Liver (tissue), 9 donors: Measurements from ENCODE around the gene PIEZO2. TPM values are rescaled to one million over a fixed set of nuclear protein-coding genes. Genes with fewer than 3 reads are reported as not detected.

ENCODE experiments used
- DNase-seq: peaks from one replicate; pipeline ENCODE4 v3.0.0-alpha.2; 2017; ENCODE audit warnings: low spot score
- H3K27ac ChIP-seq, 2 donors: one replicate each; pipeline ENCODE4 v1.7.0; 2013; ENCODE audit warnings: inconsistent platforms in 2 of 2, low read length in 2 of 2, control low read depth in 1 of 2, low read depth in 1 of 2, mild to moderate bottlenecking in 1 of 2
- H3K27me3 ChIP-seq, 4 donors: one replicate each; pipeline versions ENCODE4 v1.6.1 to v1.7.0; 2013; ENCODE audit warnings: low read length in 3 of 4, inconsistent platforms in 1 of 4, mild to moderate bottlenecking in 1 of 4, moderate library complexity in 1 of 4; ENCODE audit not compliant: control insufficient read depth in 4 of 4, insufficient read depth in 4 of 4
- H3K36me3 ChIP-seq, 4 donors: one replicate each; pipeline versions ENCODE4 v1.6.1 to v1.7.0; 2013; ENCODE audit warnings: low read length in 3 of 4, mild to moderate bottlenecking in 3 of 4, low read depth in 1 of 4, moderate library complexity in 1 of 4; ENCODE audit not compliant: control insufficient read depth in 4 of 4, insufficient read depth in 3 of 4
- H3K4me1 ChIP-seq, 4 donors: one replicate each; pipeline versions ENCODE4 v1.6.1 to v1.7.0; 2013; ENCODE audit warnings: low read length in 3 of 4, mild to moderate bottlenecking in 3 of 4, moderate library complexity in 1 of 4; ENCODE audit not compliant: control insufficient read depth in 4 of 4, insufficient read depth in 4 of 4
- H3K4me3 ChIP-seq, 3 donors: one replicate each; pipeline versions ENCODE4 v1.6.1 to v1.7.0; 2013; ENCODE audit warnings: low read length in 3 of 3, control low read depth in 1 of 3, low read depth in 1 of 3, mild to moderate bottlenecking in 1 of 3
- H3K9ac ChIP-seq, 2 donors: one replicate each; pipeline ENCODE4 v1.7.0; 2013; ENCODE audit warnings: low read length in 2 of 2, mild to moderate bottlenecking in 2 of 2, moderate library complexity in 2 of 2, control low read depth in 1 of 2, low read depth in 1 of 2
- H3K9me3 ChIP-seq, 4 donors: one replicate each; pipeline versions ENCODE4 v1.6.1 to v1.7.0; 2013; ENCODE audit warnings: low read length in 3 of 4; ENCODE audit not compliant: control insufficient read depth in 4 of 4
- ATF3 ChIP-seq: IDR thresholded peaks from 2 replicates; pipeline ENCODE4 v1.6.1; 2016; ENCODE audit warnings: antibody characterized with exemption
- CTCF ChIP-seq: fragments of 150-350 bp; IDR thresholded peaks from 2 replicates; pipeline ENCODE4 v1.5.1; 2017; ENCODE audit warnings: improper control_type of control experiment, low read depth, low read length; ENCODE audit not compliant: missing input control
- EGR1 ChIP-seq, 2 donors: IDR thresholded peaks; 2 replicates each; pipeline ENCODE4 v1.6.1; 2016 to 2018; ENCODE audit warnings: antibody characterized with exemption in 2 of 2, low read depth in 2 of 2
- FOXA1 ChIP-seq: IDR thresholded peaks from 2 replicates; pipeline ENCODE4 v1.6.1; 2016; ENCODE audit warnings: antibody characterized with exemption
- FOXA2 ChIP-seq: IDR thresholded peaks from 2 replicates; pipeline ENCODE4 v1.6.1; 2016; ENCODE audit warnings: antibody characterized with exemption
- GABPA ChIP-seq, 2 donors: IDR thresholded peaks in 1 of 2; conservative IDR thresholded peaks in 1 of 2; 2 replicates each; pipeline ENCODE4 v1.6.1; 2016; ENCODE audit warnings: antibody characterized with exemption in 2 of 2, mild to moderate bottlenecking in 1 of 2, moderate library complexity in 1 of 2
- HNF4A ChIP-seq, 2 donors: conservative IDR thresholded peaks; 2 replicates each; pipeline ENCODE4 v1.6.1; 2016; ENCODE audit warnings: antibody characterized with exemption in 2 of 2, mild to moderate bottlenecking in 2 of 2
- HNF4G ChIP-seq: IDR thresholded peaks from 2 replicates; pipeline ENCODE4 v1.6.1; 2016; ENCODE audit warnings: antibody characterized with exemption
- JUND ChIP-seq, 2 donors: IDR thresholded peaks; 2 replicates each; pipeline ENCODE4 v1.6.1; 2016; ENCODE audit warnings: antibody characterized with exemption in 2 of 2
- MAX ChIP-seq: IDR thresholded peaks from 2 replicates; pipeline ENCODE4 v1.6.1; 2016; ENCODE audit warnings: antibody characterized with exemption
- NR2F2 ChIP-seq: IDR thresholded peaks from 2 replicates; pipeline ENCODE4 v1.6.1; 2016; ENCODE audit warnings: antibody characterized with exemption
- RAD21 ChIP-seq, 2 donors: IDR thresholded peaks; 2 replicates each; pipeline ENCODE4 v1.6.1; 2016; ENCODE audit warnings: antibody characterized with exemption in 2 of 2, mild to moderate bottlenecking in 2 of 2
- REST ChIP-seq: IDR thresholded peaks from 2 replicates; pipeline ENCODE4 v1.6.1; 2016; ENCODE audit warnings: antibody characterized with exemption, mild to moderate bottlenecking
- RXRA ChIP-seq, 2 donors: IDR thresholded peaks; 2 replicates each; pipeline ENCODE4 v1.6.1; 2017 to 2018; ENCODE audit warnings: antibody characterized with exemption in 2 of 2, mild to moderate bottlenecking in 1 of 2
- SP1 ChIP-seq: IDR thresholded peaks from 2 replicates; pipeline ENCODE4 v1.6.1; 2018; ENCODE audit warnings: antibody characterized with exemption, mild to moderate bottlenecking
- TAF1 ChIP-seq: conservative IDR thresholded peaks from 2 replicates; pipeline ENCODE4 v1.6.1; 2016; ENCODE audit warnings: antibody characterized with exemption, mild to moderate bottlenecking
- YY1 ChIP-seq: IDR thresholded peaks from 2 replicates; pipeline ENCODE4 v1.6.1; 2016; ENCODE audit warnings: antibody characterized with exemption, mild to moderate bottlenecking
- ZBTB33 ChIP-seq: IDR thresholded peaks from 2 replicates; pipeline ENCODE4 v1.6.1; 2016; ENCODE audit warnings: antibody characterized with exemption
- WGBS: extraction: QIAGEN DNeasy Blood & Tissue Kit; methylation state at CpG from one replicate; pipeline ENCODE4 v1.1.7; 2013; 5-methylcytosine and 5-hydroxymethylcytosine counted together
- polyA plus RNA-seq, 2 donors: library from polyadenylated mRNA; stranded (reverse) in 1 of 2; unstranded in 1 of 2; fragments of 200-250 nt in 1 of 2; fragments of >200 nt in 1 of 2; fragmentation: Nextera tagmentation in 1 of 2; extraction: Ambion mirVana in 1 of 2; gene quantifications; one replicate each; pipeline versions ENCODE4 v1.2.1 to v1.2.3, GENCODE V29; 2013 to 2015
- total RNA-seq, 2 donors: library from RNA; depleted of rRNA; stranded (reverse); fragments of >200 nt; gene quantifications; one replicate each; pipeline ENCODE4 v1.2.3, GENCODE V29; 2014
- donor health status: healthy.
- donor health status: healthy.
- donor health status: healthy.
- donor health status: healthy.
- donor health status: healthy.

The PIEZO2 gene
- total and polyA plus RNA-seq, 4 donors = 1.1 to 12.3 (median 4.8) TPM

GRCh38 chr18:10875811-10876210, 273.6 kb downstream of the PIEZO2 start:
- DNase-seq = no peak

More at GRCh38 chr18:10875811-10876210, 273.6 kb downstream of the PIEZO2 start:
- Histone ChIP-seq H3K9me3 (no peaks in the 10 kb centered on the region), H3K4me1 (no peaks in the 10 kb centered on the region), H3K27ac (no peak overlapping the region), H3K4me3 (no peak overlapping the region), H3K36me3 (no peaks in the 10 kb centered on the region), H3K27me3 (no peaks in the 10 kb centered on the region), H3K9ac (no peak overlapping the region)
- no peak for TF ChIP-seq TAF1
- no peak for TF ChIP-seq EGR1 (IDR thresholded peaks at IDR 0.05; ENCODE audit: low read depth in 2 of 2)
- no peak for TF ChIP-seq FOXA1
- TF ChIP-seq HNF4G = no peak
- TF ChIP-seq NR2F2 = no peak
- no peak for TF ChIP-seq YY1
- no peak for TF ChIP-seq RAD21 (IDR thresholded peaks at IDR 0.05)
- TF ChIP-seq SP1 = no peak
- TF ChIP-seq RXRA (IDR thresholded peaks at IDR 0.05) = no peak
- TF ChIP-seq REST = no peak
- no peak for TF ChIP-seq MAX
- no peak for TF ChIP-seq ZBTB33
- no peak for TF ChIP-seq CTCF
- TF ChIP-seq ATF3 = no peak
- TF ChIP-seq FOXA2 = no peak
- no peak for TF ChIP-seq GABPA (IDR thresholded peaks at IDR 0.05 in 1 of 2, conservative IDR thresholded peaks at IDR 0.05 in 1 of 2)
- no peak for TF ChIP-seq JUND (IDR thresholded peaks at IDR 0.05)
- no peak for TF ChIP-seq HNF4A (conservative IDR thresholded peaks at IDR 0.05)
- WGBS = 82% methylated on average over 2 of the region's 2 CpGs
